Esophagus (tissue), 2 donors: ENCODE results near the gene TGM2. TPM values are rescaled to one million over a fixed set of nuclear protein-coding genes. Genes with fewer than 3 reads are reported as not detected.

Source experiments
- H3K27ac ChIP-seq, 2 donors: one replicate each; pipeline ENCODE4 v1.5.1; 2013; ENCODE audit warnings: low read depth in 2 of 2, mild to moderate bottlenecking in 2 of 2, inconsistent platforms in 1 of 2, low read length in 1 of 2, moderate library complexity in 1 of 2
- H3K27me3 ChIP-seq, 2 donors: one replicate each; pipeline ENCODE4 v1.6.1; 2013; ENCODE audit warnings: low read length in 2 of 2, control low read depth in 1 of 2, mild to moderate bottlenecking in 1 of 2; ENCODE audit not compliant: insufficient read depth in 2 of 2, control insufficient read depth in 1 of 2
- H3K36me3 ChIP-seq, 2 donors: one replicate each; pipeline ENCODE4 v1.6.1; 2013; ENCODE audit warnings: low read length in 1 of 2; ENCODE audit not compliant: control insufficient read depth in 2 of 2, insufficient read depth in 2 of 2
- H3K4me1 ChIP-seq, 2 donors: one replicate each; pipeline ENCODE4 v1.6.1; 2013; ENCODE audit warnings: low read length in 1 of 2; ENCODE audit not compliant: control insufficient read depth in 2 of 2, insufficient read depth in 2 of 2
- H3K4me3 ChIP-seq, 2 donors: one replicate each; pipeline ENCODE4 v1.5.1; 2013; ENCODE audit warnings: low read length in 2 of 2, mild to moderate bottlenecking in 2 of 2, low read depth in 1 of 2, moderate library complexity in 1 of 2
- H3K9me3 ChIP-seq, 2 donors: one replicate each; pipeline ENCODE4 v1.6.1; 2013; ENCODE audit warnings: mild to moderate bottlenecking in 2 of 2, low read depth in 1 of 2, low read length in 1 of 2, moderate library complexity in 1 of 2; ENCODE audit not compliant: control insufficient read depth in 2 of 2, insufficient read depth in 1 of 2
- WGBS, 2 donors: extraction: QIAGEN DNeasy Blood & Tissue Kit; methylation state at CpG; one replicate each; pipeline ENCODE4 v1.1.7; 2013; 5-methylcytosine and 5-hydroxymethylcytosine counted together
- polyA plus RNA-seq, 2 donors: library from polyadenylated mRNA; stranded (reverse); fragments of 200-250 nt; gene quantifications; one replicate each; pipeline ENCODE4 v1.2.3, GENCODE V29; 2013
- donor health status: healthy with polysubstance abuse.
- donor health status: Bipolar disorder and iron deficiency.

Gene TGM2
- polyA plus RNA-seq, 2 donors, result 5.1 to 8.6 TPM

- Histone ChIP-seq H3K36me3 (no peaks in the 10 kb centered on the region), H3K9me3 (no peaks in the 10 kb centered on the region), H3K27me3 (no peaks in the 10 kb centered on the region), H3K4me1 (no peaks in the 10 kb centered on the region), H3K4me3 (no peak overlapping the region), H3K27ac (peak overlapping the region in 1 of 2 donors; percentile 47)
- 81 to 83% methylated on average over 7 of the region's 7 CpGs for WGBS, 2 donors
Measured at GRCh38 chr20:38135271-38135650, 29.8 kb downstream of the TGM2 start.

GRCh38 chr20:38134427-38135270, 30.4 kb downstream of the TGM2 start:
- no peak overlapping the region for H3K4me3 ChIP-seq
- peak overlapping the region; percentile 29 to 47 for H3K27ac ChIP-seq
- no peaks in the 10 kb centered on the region for H3K36me3 ChIP-seq

GRCh38 chr20:38133680-38134426, 31.2 kb downstream of the TGM2 start:
- WGBS, 2 donors, result 84 to 85% methylated on average over 10 of the region's 10 CpGs
- no peaks in the 10 kb centered on the region for H3K27me3 ChIP-seq

More at GRCh38 chr20:38134427-38135270, 30.4 kb downstream of the TGM2 start:
- WGBS, 2 donors, result 51 to 60% methylated on average over 9 of the region's 9 CpGs
- no peaks in the 10 kb centered on the region for H3K4me1 ChIP-seq
- no peaks in the 10 kb centered on the region for H3K9me3 ChIP-seq
- no peaks in the 10 kb centered on the region for H3K27me3 ChIP-seq

DNA sequence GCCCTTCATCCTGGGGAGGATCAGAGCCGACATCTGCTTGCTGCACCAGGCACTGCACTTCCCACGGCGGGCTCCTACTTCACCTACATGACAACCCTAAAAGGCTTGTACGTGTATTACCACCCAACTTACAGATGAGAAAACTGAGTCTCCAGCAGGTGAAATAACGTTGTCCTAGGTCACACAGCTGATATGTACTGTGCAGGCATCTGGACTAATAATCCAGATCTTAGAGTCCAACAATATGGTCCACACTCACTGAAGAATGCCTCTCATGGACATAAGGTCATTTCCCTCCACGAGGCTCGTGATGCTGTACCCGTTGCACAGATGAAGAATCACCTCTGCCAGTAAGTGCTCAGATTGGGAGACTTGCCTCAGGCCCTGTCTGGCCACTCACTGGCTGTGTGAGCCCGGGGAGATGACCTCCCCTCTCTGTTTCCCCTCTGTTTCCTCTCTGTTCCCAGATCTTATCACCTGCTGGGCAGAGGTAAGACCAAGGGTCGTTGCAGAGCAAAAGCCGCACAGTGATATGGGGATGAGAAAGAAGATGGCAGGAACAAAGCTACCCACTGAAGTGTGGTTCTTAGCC, 32.1 kb downstream of the TGM2 start:
- no peaks in the 10 kb centered on the region for H3K36me3 ChIP-seq
- no peaks in the 10 kb centered on the region for H3K27me3 ChIP-seq
- no peak overlapping the region for H3K4me3 ChIP-seq
- 83 to 84% methylated on average over 11 of the region's 11 CpGs for whole genome bisulfite sequencing, 2 donors
- no peak overlapping the region for H3K27ac ChIP-seq
- no peaks in the 10 kb centered on the region for H3K9me3 ChIP-seq
- H3K4me1 ChIP-seq, result no peaks in the 10 kb centered on the region

More at GRCh38 chr20:38133680-38134426, 31.2 kb downstream of the TGM2 start:
- Histone ChIP-seq H3K9me3 (no peaks in the 10 kb centered on the region), H3K36me3 (no peaks in the 10 kb centered on the region), H3K4me1 (no peaks in the 10 kb centered on the region), H3K27ac (peak overlapping the region in 1 of 2 donors; percentile 3), H3K4me3 (no peak overlapping the region)

- WGBS, 2 donors, result 90 to 91% methylated on average over 26 of the region's 26 CpGs
- no peak overlapping the region for H3K27ac ChIP-seq
Measured at GRCh38 chr20:38132156-38132909, 32.7 kb downstream of the TGM2 start.

DNA sequence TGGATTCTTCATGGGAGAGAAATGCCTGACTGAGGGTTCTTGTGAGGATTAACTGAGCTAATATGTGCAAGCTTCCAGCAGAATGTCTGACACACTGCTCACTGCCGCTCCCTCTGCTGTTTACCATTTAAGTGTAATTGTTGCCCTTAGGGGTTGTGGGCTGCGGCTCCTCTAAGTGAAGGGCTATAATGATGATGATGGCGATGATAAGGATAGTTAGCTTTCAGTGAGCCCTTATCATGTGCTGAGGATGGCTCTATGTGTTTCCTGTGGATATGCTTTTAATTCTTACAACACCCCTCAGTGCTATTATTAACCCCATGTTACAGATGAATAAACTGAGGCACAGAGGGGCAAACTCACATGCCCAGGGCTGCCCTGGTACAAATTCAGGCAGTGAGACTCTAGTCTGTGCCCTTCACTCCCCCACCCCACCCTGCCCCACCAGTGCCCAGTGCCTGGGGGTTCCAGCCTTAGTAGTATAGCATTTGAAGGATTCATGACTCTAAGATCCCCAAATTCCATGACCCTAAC, 33.4 kb downstream of the TGM2 start:
- WGBS, 2 donors, result 62 to 82% methylated on average over 3 of the region's 3 CpGs
- no peak overlapping the region for H3K27ac ChIP-seq
- H3K4me3 ChIP-seq, result no peak overlapping the region
- H3K36me3 ChIP-seq, result no peaks in the 10 kb centered on the region
- no peaks in the 10 kb centered on the region for H3K4me1 ChIP-seq
- H3K27me3 ChIP-seq, result no peaks in the 10 kb centered on the region
- H3K9me3 ChIP-seq, result no peaks in the 10 kb centered on the region

More at GRCh38 chr20:38132156-38132909, 32.7 kb downstream of the TGM2 start:
- Histone ChIP-seq H3K9me3 (no peaks in the 10 kb centered on the region), H3K4me1 (no peaks in the 10 kb centered on the region), H3K36me3 (no peaks in the 10 kb centered on the region), H3K27me3 (no peaks in the 10 kb centered on the region), H3K4me3 (no peak overlapping the region)

DNA sequence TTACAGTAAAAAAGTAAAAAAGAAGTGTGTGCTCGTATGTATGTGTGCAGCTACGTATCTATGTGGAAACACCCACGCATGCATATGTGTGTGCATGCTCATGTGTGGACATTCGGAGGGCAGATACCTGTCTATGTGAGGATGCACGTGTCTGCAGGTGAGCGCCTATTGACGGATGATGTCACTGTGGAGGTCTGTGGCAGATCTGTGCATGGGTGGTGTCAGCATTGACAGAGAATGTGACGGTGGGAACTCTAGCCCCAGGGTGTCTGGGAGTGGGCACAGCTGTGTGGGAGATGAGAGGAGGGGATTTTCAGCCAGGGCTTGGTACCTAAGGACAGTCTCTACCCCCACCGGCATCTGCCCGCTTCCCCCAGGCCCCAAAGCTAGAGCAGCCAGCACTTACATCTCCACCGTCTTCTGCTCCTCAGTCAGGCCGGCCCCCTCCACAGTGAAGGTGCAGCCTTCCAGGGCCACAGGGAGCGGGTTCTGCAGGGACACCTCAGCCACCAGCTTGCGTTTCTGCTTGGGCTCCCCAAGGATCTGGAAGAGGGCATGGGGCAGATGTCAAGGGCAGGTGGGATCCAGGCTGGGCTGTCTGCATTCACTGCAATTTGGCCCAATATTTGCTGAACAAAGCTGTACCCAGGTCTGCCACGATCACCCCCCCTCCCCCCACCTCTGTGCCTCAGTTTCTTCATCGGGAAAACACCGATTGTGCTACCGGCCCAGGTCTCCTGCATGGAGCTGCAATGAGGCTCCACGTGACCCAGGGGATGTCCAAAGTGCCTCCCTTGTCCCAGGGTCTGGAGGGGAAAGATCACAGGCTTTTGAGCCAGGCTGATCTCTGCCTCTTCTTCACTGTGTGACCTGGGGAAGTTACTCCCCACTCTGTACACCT, 34.1 kb downstream of the TGM2 start:
- Histone ChIP-seq H3K27me3 (no peaks in the 10 kb centered on the region), H3K9me3 (no peaks in the 10 kb centered on the region), H3K36me3 (no peaks in the 10 kb centered on the region), H3K27ac (no peak overlapping the region), H3K4me3 (no peak overlapping the region), H3K4me1 (peaks cover 0 to 6% of the 10 kb centered on the region in 2 donors)
- 88 to 89% methylated on average over 19 of the region's 19 CpGs for WGBS, 2 donors

GRCh38 chr20:38129893-38130609, 35.0 kb downstream of the TGM2 start:
- Histone ChIP-seq H3K9me3 (no peaks in the 10 kb centered on the region), H3K27me3 (no peaks in the 10 kb centered on the region), H3K36me3 (no peaks in the 10 kb centered on the region), H3K27ac (no peak overlapping the region), H3K4me3 (no peak overlapping the region), H3K4me1 (peaks cover 0 to 9% of the 10 kb centered on the region in 2 donors)
- 88% methylated on average over 15 of the region's 15 CpGs for WGBS, 2 donors
